Measurements from ENCODE around the gene SSH3.

The SSH3 gene

GRCh38 chr11:67280341-67280787 lies 23.0 kb upstream of the SSH3 start:
- DNase-seq: no peak

GRCh38 chr11:67280788-67281551 lies 22.4 kb upstream of the SSH3 start:
- DNase-seq: no peak

GRCh38 chr11:67281552-67282150 lies 21.7 kb upstream of the SSH3 start:
- no peak for DNase-seq

GRCh38 chr11:67282155-67282875 lies 21.0 kb upstream of the SSH3 start:
- DNase-seq: no peak

- no peak for DNase-seq
Observed at GRCh38 chr11:67282876-67283371, 20.4 kb upstream of the SSH3 start.

GRCh38 chr11:67283481-67283963 lies 19.8 kb upstream of the SSH3 start:
- no peak for DNase-seq

GRCh38 chr11:67284811-67285540 lies 18.4 kb upstream of the SSH3 start:
- no peak for DNase-seq

GRCh38 chr11:67285541-67286498 lies 17.5 kb upstream of the SSH3 start:
- DNase-seq: no peak

- DNase-seq: no peak
Observed at GRCh38 chr11:67286621-67287333, 16.6 kb upstream of the SSH3 start.

GRCh38 chr11:67287355-67288197 lies 15.8 kb upstream of the SSH3 start:
- DNase-seq: no peak

GRCh38 chr11:67288198-67288451 lies 15.2 kb upstream of the SSH3 start:
- DNase-seq: no peak

GRCh38 chr11:67288452-67289225 lies 14.7 kb upstream of the SSH3 start:
- peak; percentile 90 for DNase-seq

GRCh38 chr11:67289226-67289650 lies 14.1 kb upstream of the SSH3 start, which contains the start of gene ANKRD13D:
ANKRD13D (plus strand) TSS chr11:67289303; CDS start chr11:67289461, 158 bp downstream.
- no peak for DNase-seq

GRCh38 chr11:67289651-67290479 lies 13.5 kb upstream of the SSH3 start:
- peak; percentile 42 for DNase-seq

- DNase-seq: no peak
Observed at GRCh38 chr11:67290801-67291200, 12.5 kb upstream of the SSH3 start.

GRCh38 chr11:67291481-67292381 lies 11.6 kb upstream of the SSH3 start:
- no peak for DNase-seq

- no peak for DNase-seq
Observed at GRCh38 chr11:67292671-67293070, 10.7 kb upstream of the SSH3 start.

Measured in EL (cell line).